Lung (tissue), 12 donors: Measurements from ENCODE around the gene ZDHHC7. TPM values are rescaled to one million over a fixed set of nuclear protein-coding genes. Genes with fewer than 3 reads are reported as not detected.

Experiments used
- ATAC-seq: fragments of 200-7000 bp; cut with Tn5 transposase; one replicate; pipeline ENCODE4 v1.9.1; 2020; ENCODE audit warnings: moderate number of reproducible peaks; ENCODE audit not compliant: insufficient read depth, low FRiP score
- DNase-seq, 3 donors: peaks; one replicate each; pipeline ENCODE4 v3.0.0-alpha.2; 2013 to 2017
- H3K27ac ChIP-seq, 2 donors: one replicate each; pipeline ENCODE4 v1.5.1; 2013; ENCODE audit warnings: mild to moderate bottlenecking in 2 of 2, moderate library complexity in 2 of 2, control low read depth in 1 of 2, inconsistent platforms in 1 of 2, low read depth in 1 of 2, low read length in 1 of 2
- H3K27me3 ChIP-seq, 3 donors: one replicate each; pipeline ENCODE4 v1.5.1; 2013; ENCODE audit warnings: low read length in 2 of 3; ENCODE audit not compliant: control insufficient read depth in 3 of 3, insufficient read depth in 3 of 3
- H3K36me3 ChIP-seq, 4 donors: one replicate each; pipeline ENCODE4 v1.5.1; 2013; ENCODE audit warnings: low read length in 4 of 4, mild to moderate bottlenecking in 1 of 4, moderate library complexity in 1 of 4; ENCODE audit not compliant: control insufficient read depth in 4 of 4, insufficient read depth in 4 of 4
- H3K4me1 ChIP-seq, 5 donors: one replicate each; pipeline ENCODE4 v1.5.1; 2013; ENCODE audit warnings: low read length in 5 of 5, mild to moderate bottlenecking in 2 of 5, moderate library complexity in 1 of 5; ENCODE audit not compliant: control insufficient read depth in 5 of 5, insufficient read depth in 5 of 5
- H3K4me3 ChIP-seq: one replicate; pipeline ENCODE4 v1.5.1; 2013; ENCODE audit warnings: mild to moderate bottlenecking, control low read depth, moderate library complexity
- H3K9ac ChIP-seq, 2 donors: one replicate each; pipeline ENCODE4 v1.5.1; 2013; ENCODE audit warnings: low read length in 2 of 2, control low read depth in 1 of 2; ENCODE audit not compliant: insufficient read depth in 1 of 2
- H3K9me3 ChIP-seq, 4 donors: one replicate each; pipeline ENCODE4 v1.5.1; 2013; ENCODE audit warnings: low read length in 3 of 4, mild to moderate bottlenecking in 1 of 4, moderate library complexity in 1 of 4; ENCODE audit not compliant: control insufficient read depth in 4 of 4, insufficient read depth in 3 of 4
- WGBS, 2 donors: extraction: QIAGEN DNeasy Blood & Tissue Kit; methylation state at CpG; one replicate each; pipeline ENCODE4 v1.1.7; 2013; 5-methylcytosine and 5-hydroxymethylcytosine counted together
- polyA plus RNA-seq, 2 donors: library from polyadenylated mRNA; stranded (reverse); fragments of 200-250 nt; gene quantifications; one replicate each; pipeline ENCODE4 v1.2.1, GENCODE V29; 2013
- total RNA-seq, 2 donors: library from RNA; depleted of rRNA in 1 of 2; stranded (reverse); fragments of >200 nt in 1 of 2; gene quantifications; one replicate each; pipeline ENCODE4 v1.2.1, GENCODE V29; 2014 to 2021
- TF ChIP-seq, protein P1 (sequence below): IDR thresholded peaks from 2 replicates; pipeline ENCODE4 v1.5.1; 2012; ENCODE audit warnings: mild to moderate bottlenecking; ENCODE audit errors: control extremely low read depth, extremely low read depth
- donor health status: control.
- donor health status: control.
- donor health status: Bipolar disorder and iron deficiency.
- donor health status: healthy.
- donor health status: DM: yes; HTN: yes; CAD: no.

The ZDHHC7 gene
- total and polyA plus RNA-seq, 4 donors = 23.6 to 61.1 (median 45.4) TPM

DNA sequence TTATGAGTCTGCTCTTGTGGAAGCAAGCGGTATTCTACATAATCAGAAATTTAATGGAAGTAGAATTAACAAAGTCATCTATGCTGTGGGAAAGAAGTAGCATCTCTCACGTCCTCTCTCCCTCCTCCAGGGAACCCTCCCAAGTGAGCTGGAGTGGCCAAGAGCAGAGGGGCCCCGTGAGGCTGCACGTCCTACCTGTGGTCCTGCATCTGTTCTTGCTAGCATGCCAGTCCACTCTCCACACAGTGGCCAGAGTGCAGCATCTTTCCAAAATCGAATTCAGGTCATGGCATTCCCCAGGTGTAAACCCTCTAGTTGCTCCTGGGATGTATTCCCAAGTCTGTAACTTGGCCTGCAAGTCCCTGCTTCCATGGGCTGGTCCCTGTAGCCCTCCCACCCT, 26.4 kb upstream of the ZDHHC7 start:
- TF ChIP-seq, protein P1, sequence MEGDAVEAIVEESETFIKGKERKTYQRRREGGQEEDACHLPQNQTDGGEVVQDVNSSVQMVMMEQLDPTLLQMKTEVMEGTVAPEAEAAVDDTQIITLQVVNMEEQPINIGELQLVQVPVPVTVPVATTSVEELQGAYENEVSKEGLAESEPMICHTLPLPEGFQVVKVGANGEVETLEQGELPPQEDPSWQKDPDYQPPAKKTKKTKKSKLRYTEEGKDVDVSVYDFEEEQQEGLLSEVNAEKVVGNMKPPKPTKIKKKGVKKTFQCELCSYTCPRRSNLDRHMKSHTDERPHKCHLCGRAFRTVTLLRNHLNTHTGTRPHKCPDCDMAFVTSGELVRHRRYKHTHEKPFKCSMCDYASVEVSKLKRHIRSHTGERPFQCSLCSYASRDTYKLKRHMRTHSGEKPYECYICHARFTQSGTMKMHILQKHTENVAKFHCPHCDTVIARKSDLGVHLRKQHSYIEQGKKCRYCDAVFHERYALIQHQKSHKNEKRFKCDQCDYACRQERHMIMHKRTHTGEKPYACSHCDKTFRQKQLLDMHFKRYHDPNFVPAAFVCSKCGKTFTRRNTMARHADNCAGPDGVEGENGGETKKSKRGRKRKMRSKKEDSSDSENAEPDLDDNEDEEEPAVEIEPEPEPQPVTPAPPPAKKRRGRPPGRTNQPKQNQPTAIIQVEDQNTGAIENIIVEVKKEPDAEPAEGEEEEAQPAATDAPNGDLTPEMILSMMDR = no peak
- peaks cover 0 to 32% (median 10%) of the 10 kb centered on the region in 5 donors for H3K4me1 ChIP-seq
- no peak overlapping the region for H3K4me3 ChIP-seq
- WGBS, 2 donors = 93% methylated on average over 5 of the region's 5 CpGs
- no peaks in the 10 kb centered on the region for H3K9me3 ChIP-seq
- no peak for ATAC-seq
- no peak for DNase-seq
- peaks cover 0 to 3% (median 0%) of the 10 kb centered on the region in 4 donors for H3K36me3 ChIP-seq
- no peak overlapping the region for H3K27ac ChIP-seq
- H3K9ac ChIP-seq = no peak overlapping the region
- no peaks in the 10 kb centered on the region for H3K27me3 ChIP-seq

DNA sequence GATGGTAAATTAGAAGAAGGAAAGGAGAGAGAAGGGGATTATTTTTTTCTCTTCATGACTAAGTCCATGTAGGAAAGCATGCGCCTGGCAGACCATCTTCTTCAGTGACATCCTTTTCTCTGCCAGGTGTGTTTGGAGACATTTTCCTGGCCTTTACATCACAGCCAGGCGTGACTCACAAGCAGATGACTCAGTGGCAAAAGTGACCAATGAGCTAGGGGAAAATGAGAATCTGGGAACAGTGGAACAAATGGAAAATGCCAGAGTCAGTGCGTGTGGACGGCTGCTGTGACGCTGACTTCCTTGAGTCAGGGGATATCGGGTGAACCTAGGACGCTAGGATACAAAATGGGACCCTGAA, 25.7 kb upstream of the ZDHHC7 start:
- TF ChIP-seq, protein P1 = no peak
- DNase-seq (no peak), ATAC-seq (no peak)
- Histone ChIP-seq H3K36me3 (peaks cover 0 to 3% (median 0%) of the 10 kb centered on the region in 4 donors), H3K9ac (no peak overlapping the region), H3K4me3 (no peak overlapping the region), H3K27ac (no peak overlapping the region), H3K9me3 (no peaks in the 10 kb centered on the region), H3K27me3 (no peaks in the 10 kb centered on the region), H3K4me1 (peaks cover 0 to 25% (median 7%) of the 10 kb centered on the region in 5 donors)
- WGBS, 2 donors = 93 to 96% methylated on average over 7 of the region's 7 CpGs

GRCh38 chr16:85036236-85037049, 25.1 kb upstream of the ZDHHC7 start:
- Histone ChIP-seq H3K9ac (no peak overlapping the region), H3K36me3 (peaks cover 0 to 3% (median under 1%) of the 10 kb centered on the region in 4 donors), H3K27me3 (no peaks in the 10 kb centered on the region), H3K4me1 (peaks cover 0 to 20% (median 6%) of the 10 kb centered on the region in 5 donors), H3K9me3 (no peaks in the 10 kb centered on the region), H3K4me3 (no peak overlapping the region), H3K27ac (no peak overlapping the region)
- ATAC-seq (no peak), DNase-seq (peak in 2 of 3 donors; percentile 17 to 43)
- TF ChIP-seq, protein P1 = no peak
- 61 to 77% methylated on average over 15 of the region's 15 CpGs for WGBS, 2 donors
